Keratinocyte (primary cell): Measurements from ENCODE around the gene RASGEF1B. TPM values are rescaled to one million over a fixed set of nuclear protein-coding genes. Genes with fewer than 3 reads are reported as not detected.

ENCODE experiments used
- DNase-seq: peaks from one replicate; pipeline ENCODE4 v3.0.0-alpha.2; 2011; ENCODE audit warnings: low read depth, missing footprints, low spot score
- FAIRE-seq: peaks from 2 replicates; lab custom pipeline; 2011; peaks lifted over from hg19 to GRCh38; lab: Jason Lieb, UNC
- H2AFZ ChIP-seq: 2 replicates; pipeline ENCODE4 v1.6.0; 2012; ENCODE audit warnings: low read length, control low read depth, inconsistent platforms; ENCODE audit not compliant: control insufficient read depth
- H3K27ac ChIP-seq: 2 replicates; pipeline ENCODE4 v1.5.1; 2011; ENCODE audit warnings: low read length; ENCODE audit not compliant: control insufficient read depth, insufficient read depth
- H3K27me3 ChIP-seq: 3 replicates; pipeline ENCODE4 v1.6.0; 2011; ENCODE audit warnings: low read length; ENCODE audit not compliant: control insufficient read depth, insufficient read depth; ENCODE audit errors: extremely low read depth
- H3K36me3 ChIP-seq, 2 experiments: 2 replicates in 1 of 2; 3 replicates in 1 of 2; pipeline ENCODE4 v1.5.1; 2011; ENCODE audit warnings: low read length in 2 of 2, mild to moderate bottlenecking in 1 of 2; ENCODE audit not compliant: control insufficient read depth in 2 of 2, insufficient read depth in 2 of 2; ENCODE audit errors: extremely low read depth in 1 of 2
- H3K4me1 ChIP-seq: 3 replicates; pipeline ENCODE4 v1.5.1; 2011; ENCODE audit warnings: low read length; ENCODE audit not compliant: control insufficient read depth, insufficient read depth; ENCODE audit errors: extremely low read depth
- H3K4me2 ChIP-seq: 3 replicates; pipeline ENCODE4 v1.6.0; 2011; ENCODE audit warnings: low read depth, low read length; ENCODE audit not compliant: control insufficient read depth, insufficient read depth; ENCODE audit errors: extremely low read depth
- H3K4me3 ChIP-seq, 3 experiments: fragments of 200-600 bp in 1 of 3; sonication (generic) in 1 of 3; 2 replicates in 2 of 3; 3 replicates in 1 of 3; pipeline ENCODE4 v1.5.1; 2011 to 2016; ENCODE audit warnings: low read length in 3 of 3, mild to moderate bottlenecking in 3 of 3, control low read depth in 2 of 3, inconsistent platforms in 1 of 3, low read depth in 1 of 3, mixed read lengths in 1 of 3, mixed run types in 1 of 3, moderate library complexity in 1 of 3; ENCODE audit not compliant: control insufficient read depth in 2 of 3, insufficient read depth in 2 of 3; ENCODE audit errors: extremely low read depth in 1 of 3
- H3K79me2 ChIP-seq: 2 replicates; pipeline ENCODE4 v1.6.0; 2012; ENCODE audit warnings: low read length; ENCODE audit not compliant: control insufficient read depth, insufficient read depth
- H3K9ac ChIP-seq: 3 replicates; pipeline ENCODE4 v1.6.0; 2011; ENCODE audit warnings: low read length; ENCODE audit not compliant: control insufficient read depth, insufficient read depth; ENCODE audit errors: extremely low read depth
- H3K9me1 ChIP-seq: 3 replicates; pipeline ENCODE4 v1.6.0; 2011; ENCODE audit warnings: low read length; ENCODE audit not compliant: control insufficient read depth, insufficient read depth; ENCODE audit errors: extremely low read depth
- H3K9me3 ChIP-seq: 2 replicates; pipeline ENCODE4 v1.5.1; 2012; ENCODE audit warnings: low read depth, low read length; ENCODE audit not compliant: control insufficient read depth
- H4K20me1 ChIP-seq: 3 replicates; pipeline ENCODE4 v1.6.0; 2011; ENCODE audit warnings: low read length; ENCODE audit not compliant: control insufficient read depth, insufficient read depth; ENCODE audit errors: extremely low read depth
- CTCF ChIP-seq, 3 experiments: IDR thresholded peaks in 1 of 3; conservative IDR thresholded peaks in 1 of 3; optimal IDR thresholded peaks in 1 of 3; 2 replicates in 2 of 3; 3 replicates in 1 of 3; pipeline versions ENCODE3 to v1.5.1; 2011; ENCODE audit warnings: low read length in 3 of 3, mild to moderate bottlenecking in 3 of 3, moderate library complexity in 2 of 3, control low read depth in 1 of 3, inconsistent platforms in 1 of 3; ENCODE audit not compliant: insufficient read depth in 2 of 3; ENCODE audit errors: extremely low read depth in 1 of 3
- EZH2 ChIP-seq: IDR thresholded peaks from one replicate; pipeline ENCODE4 v1.6.1; 2012; ENCODE audit warnings: inconsistent platforms, mild to moderate bottlenecking, low read length, moderate library complexity
- dilution Hi-C: fragments of 300-500 bp; cut with MboI; formaldehyde crosslinking; loops from one replicate; pipeline ENCODE4 v1.7.0; 2020; ENCODE audit warnings: low sequenced_read_pairs; ENCODE audit not compliant: extremely low pct_ligation_motif_present
- polyA plus RNA-seq, 5 experiments: library from polyadenylated mRNA; depleted of rRNA in 3 of 5; stranded (reverse) in 3 of 5; stranded (forward) in 1 of 5; unstranded in 1 of 5; fragments of >200 nt; gene quantifications; 1 replicate in 1 of 5; 2 replicates in 3 of 5; 3 replicates in 1 of 5; pipeline versions ENCODE4 v1.2.1 to v1.2.3, GENCODE V29; 2011 to 2012; ENCODE audit warnings: missing spikeins in 2 of 5, low read depth in 1 of 5, low replicate concordance in 1 of 5

The RASGEF1B gene
- polyA plus RNA-seq, 1 donor (not counting 4 experiments of a cell fraction or from before 2014, with no cell fraction given) = 0.68 TPM

- no peak overlapping the region for H3K9ac ChIP-seq
- FAIRE-seq (no peak), DNase-seq (no peak)
- no peak overlapping the region for H3K27ac ChIP-seq
- dilution Hi-C loops = no loop called here
- no peaks in the 10 kb centered on the region for H3K79me2 ChIP-seq
- no peaks in the 10 kb centered on the region for H3K9me1 ChIP-seq
- no peak for TF ChIP-seq CTCF (optimal IDR thresholded peaks at IDR 0.05 in 1 of 3, IDR thresholded peaks at IDR 0.05 in 1 of 3, conservative IDR thresholded peaks at IDR 0.05 in 1 of 3; ENCODE audit: extremely low read depth in 1 of 3, insufficient read depth in 2 of 3, low read length in 3 of 3)
- TF ChIP-seq EZH2 = no peak
- no peaks in the 10 kb centered on the region for H3K4me1 ChIP-seq
- no peaks in the 10 kb centered on the region for H3K9me3 ChIP-seq
- H3K4me3 ChIP-seq = no peak overlapping the region
- H3K36me3 ChIP-seq = no peaks in the 10 kb centered on the region
- H3K4me2 ChIP-seq = no peak overlapping the region
- H2AFZ ChIP-seq = no peak overlapping the region
- H4K20me1 ChIP-seq = no peaks in the 10 kb centered on the region
- H3K27me3 ChIP-seq = no peaks in the 10 kb centered on the region
These were observed 35.0 kb upstream of the RASGEF1B start for GRCh38 chr4:81506731-81507130.

GRCh38 chr4:81505726-81506125 lies 34.0 kb upstream of the RASGEF1B start:
- Histone ChIP-seq H3K9me1 (no peaks in the 10 kb centered on the region), H4K20me1 (no peaks in the 10 kb centered on the region), H3K4me2 (no peak overlapping the region), H3K4me3 (no peak overlapping the region), H3K4me1 (no peaks in the 10 kb centered on the region), H3K9me3 (no peaks in the 10 kb centered on the region), H3K27ac (no peak overlapping the region), H3K9ac (no peak overlapping the region), H3K27me3 (no peaks in the 10 kb centered on the region), H3K36me3 (no peaks in the 10 kb centered on the region), H3K79me2 (no peaks in the 10 kb centered on the region), H2AFZ (no peak overlapping the region)
- no peak for TF ChIP-seq EZH2
- TF ChIP-seq CTCF (optimal IDR thresholded peaks at IDR 0.05 in 1 of 3, IDR thresholded peaks at IDR 0.05 in 1 of 3, conservative IDR thresholded peaks at IDR 0.05 in 1 of 3; ENCODE audit: extremely low read depth in 1 of 3, insufficient read depth in 2 of 3, low read length in 3 of 3) = no peak
- DNase-seq (no peak), FAIRE-seq (no peak)
- dilution Hi-C loops = no loop called here
